NCI-H446 (cell line): ENCODE measurements around the gene IL4I1.
A peak's percentile ranks its signal among the peaks of the same experiment; 100 is the strongest.

ENCODE experiments used
- DNase-seq, 2 experiments: peaks; one replicate each; lab custom pipeline; 2025; lab: John Stamatoyannopoulos, UW

IL4I1 gene

GRCh38 chr19:49879243-49879963, 17.3 kb downstream of the IL4I1 start:
- no peak for DNase-seq

GRCh38 chr19:49878744-49879070, 18.0 kb downstream of the IL4I1 start:
- no peak for DNase-seq

GRCh38 chr19:49877879-49878743, 18.6 kb downstream of the IL4I1 start:
- DNase-seq = peak; percentile 98 to 99

- peak; percentile 99 to 100 for DNase-seq
Observed at GRCh38 chr19:49877020-49877878, 19.4 kb downstream of the IL4I1 start, which contains the start of the genes AKT1S1 and TBC1D17. Gene AKT1S1 (minus strand): TSS chr19:49877355. CDS start chr19:49873295, 4,060 bp downstream. Gene TBC1D17 (plus strand): TSS chr19:49877702. CDS start chr19:49877724, 22 bp downstream.

GRCh38 chr19:49876422-49877019, 20.2 kb downstream of the IL4I1 start:
- peak; percentile 99 for DNase-seq

GRCh38 chr19:49875857-49876421, 20.7 kb downstream of the IL4I1 start:
- DNase-seq = peak; percentile 21 to 77

- no peak for DNase-seq
Observed at GRCh38 chr19:49875177-49875576, 21.5 kb downstream of the IL4I1 start.

- DNase-seq = no peak
Observed at GRCh38 chr19:49874503-49875157, 22.1 kb downstream of the IL4I1 start.

- no peak for DNase-seq
Observed at GRCh38 chr19:49873834-49874233, 22.9 kb downstream of the IL4I1 start.

GRCh38 chr19:49873129-49873521, 23.6 kb downstream of the IL4I1 start:
- DNase-seq = no peak

- no peak for DNase-seq
Observed at GRCh38 chr19:49872245-49873128, 24.2 kb downstream of the IL4I1 start.

GRCh38 chr19:49871349-49871985, 25.2 kb downstream of the IL4I1 start:
- no peak for DNase-seq

- DNase-seq = no peak
Observed at GRCh38 chr19:49870309-49870901, 26.3 kb downstream of the IL4I1 start.

GRCh38 chr19:49869484-49870308, 27.0 kb downstream of the IL4I1 start:
- DNase-seq = peak; percentile 99 to 100

GRCh38 chr19:49869009-49869483, 27.6 kb downstream of the IL4I1 start:
- DNase-seq = no peak

GRCh38 chr19:49866933-49867782, 29.5 kb downstream of the IL4I1 start, which contains the start of gene PNKP:
Gene PNKP (minus strand): TSS chr19:49867576. CDS start chr19:49867204, 372 bp downstream.
- DNase-seq = peak; percentile 96

- DNase-seq = no peak
Observed at GRCh38 chr19:49864890-49865289, 31.8 kb downstream of the IL4I1 start.
